Tibial artery (tissue), 4 donors: ENCODE data around the gene BOD1.

ENCODE experiments used
- DNase-seq, 2 donors: peaks; one replicate each; pipeline ENCODE4 v3.0.0-alpha.2; 2019
- H3K27ac ChIP-seq, 2 donors: fragments of 200-600 bp; sonication (generic) in 1 of 2; 1 replicate in 1 of 2; 2 replicates in 1 of 2; pipeline ENCODE4 v1.5.1; 2018 to 2019; ENCODE audit warnings: mild to moderate bottlenecking in 1 of 2
- H3K27me3 ChIP-seq, 2 donors: fragments of 200-600 bp; sonication (generic) in 1 of 2; one replicate each; pipeline versions ENCODE4 v1.5.1 to v1.6.0; 2016 to 2019
- H3K36me3 ChIP-seq, 3 donors: fragments of 200-600 bp; sonication (generic) in 2 of 3; one replicate each; pipeline ENCODE4 v1.5.1; 2016 to 2019; ENCODE audit warnings: mild to moderate bottlenecking in 2 of 3
- H3K4me1 ChIP-seq, 4 donors: fragments of 200-600 bp; sonication (generic) in 2 of 4; 1 replicate in 3 of 4; 2 replicates in 1 of 4; pipeline ENCODE4 v1.5.1; 2016 to 2019
- H3K4me3 ChIP-seq, 2 donors: fragments of 200-600 bp; sonication (generic) in 1 of 2; 1 replicate in 1 of 2; 2 replicates in 1 of 2; pipeline ENCODE4 v1.5.1; 2018 to 2019; ENCODE audit warnings: mild to moderate bottlenecking in 2 of 2
- H3K9me3 ChIP-seq, 3 donors: fragments of 200-600 bp; sonication (generic) in 1 of 3; one replicate each; pipeline ENCODE4 v1.5.1; 2016 to 2019
- intact Hi-C: fragments of 100-400 bp; cut with DNase I; formaldehyde crosslinking; loops from one replicate; pipeline ENCODE4 v1.15.0; 2023; ENCODE audit warnings: low total_unique reads
- TF ChIP-seq, protein P1 (sequence below), 2 experiments: fragments of 200-600 bp in 1 of 2; fragments of 450-650 bp in 1 of 2; IDR thresholded peaks; one replicate each; pipeline ENCODE4 v1.5.1; 2017 to 2019; ENCODE audit warnings: antibody characterized with exemption in 2 of 2, mild to moderate bottlenecking in 1 of 2, moderate library complexity in 1 of 2

Gene BOD1

DNA sequence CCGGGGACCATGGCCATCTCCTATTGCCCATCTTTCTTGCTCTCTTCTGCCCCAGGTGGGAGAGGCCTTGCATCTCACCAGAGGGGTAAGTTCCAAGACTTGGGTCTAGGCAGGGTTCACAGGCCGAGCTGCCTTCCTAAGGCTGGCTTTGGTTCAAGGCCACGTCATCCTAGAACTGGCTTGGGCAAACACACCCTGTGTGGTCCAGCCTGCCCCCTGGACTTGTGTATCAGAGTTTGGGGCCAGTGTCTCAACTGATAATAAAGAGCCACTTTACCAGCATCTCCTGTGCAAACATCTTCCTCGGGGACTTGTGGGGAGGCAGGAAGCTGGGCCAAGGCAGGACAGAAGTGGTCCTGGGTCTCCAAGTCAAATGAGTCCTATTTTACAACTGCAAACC, 17.8 kb downstream of the BOD1 start:
- H3K27me3 ChIP-seq = no peaks in the 10 kb centered on the region
- peaks cover 0 to 12% (median 9%) of the 10 kb centered on the region in 3 donors for H3K36me3 ChIP-seq
- intact Hi-C loops = no loop called here
- no peaks in the 10 kb centered on the region for H3K9me3 ChIP-seq
- H3K4me3 ChIP-seq = no peak overlapping the region
- H3K4me1 ChIP-seq = no peaks in the 10 kb centered on the region
- no peak overlapping the region for H3K27ac ChIP-seq
- TF ChIP-seq, protein P1, sequence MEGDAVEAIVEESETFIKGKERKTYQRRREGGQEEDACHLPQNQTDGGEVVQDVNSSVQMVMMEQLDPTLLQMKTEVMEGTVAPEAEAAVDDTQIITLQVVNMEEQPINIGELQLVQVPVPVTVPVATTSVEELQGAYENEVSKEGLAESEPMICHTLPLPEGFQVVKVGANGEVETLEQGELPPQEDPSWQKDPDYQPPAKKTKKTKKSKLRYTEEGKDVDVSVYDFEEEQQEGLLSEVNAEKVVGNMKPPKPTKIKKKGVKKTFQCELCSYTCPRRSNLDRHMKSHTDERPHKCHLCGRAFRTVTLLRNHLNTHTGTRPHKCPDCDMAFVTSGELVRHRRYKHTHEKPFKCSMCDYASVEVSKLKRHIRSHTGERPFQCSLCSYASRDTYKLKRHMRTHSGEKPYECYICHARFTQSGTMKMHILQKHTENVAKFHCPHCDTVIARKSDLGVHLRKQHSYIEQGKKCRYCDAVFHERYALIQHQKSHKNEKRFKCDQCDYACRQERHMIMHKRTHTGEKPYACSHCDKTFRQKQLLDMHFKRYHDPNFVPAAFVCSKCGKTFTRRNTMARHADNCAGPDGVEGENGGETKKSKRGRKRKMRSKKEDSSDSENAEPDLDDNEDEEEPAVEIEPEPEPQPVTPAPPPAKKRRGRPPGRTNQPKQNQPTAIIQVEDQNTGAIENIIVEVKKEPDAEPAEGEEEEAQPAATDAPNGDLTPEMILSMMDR (IDR thresholded peaks at IDR 0.05) = no peak
- no peak for DNase-seq

DNA sequence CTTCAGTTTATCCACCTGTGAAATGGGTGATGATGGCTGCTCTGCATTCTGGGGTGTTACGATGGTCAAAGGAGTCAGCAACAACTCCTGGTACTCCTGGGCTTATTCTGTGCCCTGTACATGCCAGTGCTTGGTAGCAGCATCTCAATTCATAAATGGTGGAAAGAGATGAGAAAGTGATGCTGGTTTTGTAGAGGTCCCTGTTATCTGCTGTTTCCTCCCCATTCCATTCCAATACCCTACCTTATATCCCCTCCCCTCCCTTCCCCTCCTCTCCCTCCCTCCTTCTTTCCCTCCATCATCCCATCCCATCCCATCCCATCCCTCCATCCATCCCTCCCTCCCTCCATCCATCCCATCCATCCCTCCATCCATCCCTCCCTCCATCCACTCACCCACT, 19.1 kb downstream of the BOD1 start:
- H3K36me3 ChIP-seq = peaks cover 7 to 25% (median 18%) of the 10 kb centered on the region in 3 donors
- no peaks in the 10 kb centered on the region for H3K27me3 ChIP-seq
- no peak overlapping the region for H3K4me3 ChIP-seq
- peaks cover 2 to 13% (median 8%) of the 10 kb centered on the region in 3 donors for H3K9me3 ChIP-seq
- no peaks in the 10 kb centered on the region for H3K4me1 ChIP-seq
- TF ChIP-seq, protein P1 (IDR thresholded peaks at IDR 0.05) = no peak
- intact Hi-C loops = no loop called here
- no peak overlapping the region for H3K27ac ChIP-seq
- no peak for DNase-seq

DNA sequence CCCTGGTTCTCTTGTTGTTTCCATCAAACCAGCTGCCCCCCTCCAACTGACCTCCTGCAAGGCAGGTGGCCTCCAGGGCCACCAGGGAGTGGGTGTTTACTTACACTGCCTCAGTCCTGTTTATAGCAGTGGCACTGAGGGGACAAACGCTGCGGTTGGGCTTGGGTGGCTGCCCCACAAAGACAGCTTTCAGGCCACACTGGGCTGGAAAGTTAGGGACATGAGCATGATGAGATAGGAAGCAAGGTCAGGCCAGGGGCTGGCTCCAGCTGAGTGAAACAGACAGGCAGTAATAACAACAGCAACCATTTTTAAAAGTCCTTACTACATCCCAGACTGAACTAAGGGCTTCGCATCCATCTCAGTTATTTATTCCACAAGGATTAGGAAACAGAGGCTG, 20.6 kb downstream of the BOD1 start:
- intact Hi-C loops = no loop called here
- no peak for DNase-seq
- Histone ChIP-seq H3K36me3 (peaks cover 7 to 25% (median 22%) of the 10 kb centered on the region in 3 donors), H3K4me3 (no peak overlapping the region), H3K9me3 (peaks cover 7 to 17% (median 12%) of the 10 kb centered on the region in 3 donors), H3K27me3 (no peaks in the 10 kb centered on the region), H3K27ac (no peak overlapping the region), H3K4me1 (peaks cover 0 to 8% (median 2%) of the 10 kb centered on the region in 4 donors)
- TF ChIP-seq, protein P1 (IDR thresholded peaks at IDR 0.05) = no peak

DNA sequence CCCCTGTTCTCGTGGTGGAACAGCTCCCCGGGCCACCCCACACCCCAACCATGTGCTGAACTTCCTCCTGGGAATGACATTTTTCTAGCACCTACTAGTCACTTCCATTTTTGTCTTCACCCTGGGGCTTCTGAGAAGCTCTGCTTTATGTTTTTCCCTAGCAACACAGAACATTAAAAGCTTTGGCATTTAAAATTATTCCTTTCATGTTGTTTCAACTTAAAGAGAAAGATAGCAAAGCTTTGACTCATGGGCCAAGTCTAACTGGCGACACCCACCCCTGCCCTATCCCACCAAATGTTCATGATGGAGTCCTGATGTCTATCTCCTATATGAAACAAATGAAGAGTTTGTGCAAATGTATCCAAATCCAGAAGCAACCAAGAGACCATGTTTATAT, 22.4 kb downstream of the BOD1 start:
- H3K9me3 ChIP-seq = peaks cover 7 to 17% (median 12%) of the 10 kb centered on the region in 3 donors
- DNase-seq = no peak
- TF ChIP-seq, protein P1 (IDR thresholded peaks at IDR 0.05) = no peak
- H3K36me3 ChIP-seq = peaks cover 7 to 22% (median 15%) of the 10 kb centered on the region in 3 donors
- no peak overlapping the region for H3K27ac ChIP-seq
- intact Hi-C loops = no loop called here
- H3K4me3 ChIP-seq = no peak overlapping the region
- H3K4me1 ChIP-seq = peaks cover 0 to 21% (median 12%) of the 10 kb centered on the region in 4 donors
- H3K27me3 ChIP-seq = no peaks in the 10 kb centered on the region

DNA sequence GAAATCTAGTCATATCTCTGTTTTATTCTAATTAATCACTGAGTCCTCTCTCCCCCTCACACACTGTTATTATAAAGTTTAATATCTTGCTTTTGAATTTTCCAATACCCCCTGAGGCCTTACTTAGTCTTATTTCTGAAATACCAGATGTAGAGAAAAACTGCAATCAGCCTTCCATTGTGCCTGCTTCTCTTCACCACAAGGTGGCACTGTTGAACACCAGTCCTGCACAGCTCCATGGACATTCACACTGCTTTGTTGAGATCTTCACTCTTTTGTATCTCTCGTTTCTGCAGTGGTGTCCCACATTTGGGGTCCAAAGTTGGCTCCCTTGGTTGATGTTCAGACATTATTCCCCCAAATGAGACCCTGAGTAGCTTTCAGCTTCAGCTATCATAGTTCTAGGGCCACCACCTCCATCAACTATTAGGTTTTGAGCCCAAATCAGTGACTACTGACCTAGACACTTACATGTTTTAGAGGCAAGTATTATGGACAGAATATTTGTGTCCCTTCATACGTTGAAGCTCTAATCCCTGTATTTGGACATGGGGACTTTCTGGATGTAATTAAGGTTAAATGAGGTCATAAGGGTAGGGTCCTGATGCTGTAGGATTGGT, 24.3 kb downstream of the BOD1 start:
- Histone ChIP-seq H3K27me3 (no peaks in the 10 kb centered on the region), H3K27ac (no peak overlapping the region), H3K36me3 (peaks cover 7 to 22% (median 13%) of the 10 kb centered on the region in 3 donors), H3K4me3 (no peak overlapping the region), H3K4me1 (peaks cover 0 to 21% (median 12%) of the 10 kb centered on the region in 4 donors), H3K9me3 (peaks cover 7 to 17% (median 12%) of the 10 kb centered on the region in 3 donors)
- intact Hi-C loops = no loop called here
- TF ChIP-seq, protein P1 (IDR thresholded peaks at IDR 0.05) = peak in 1 of 2 experiments; percentile 20
- no peak for DNase-seq
